ENCODE results near the gene NSUN6.
"Not testable (repeated sequence)": the region's sequence is repeated elsewhere in the genome, so short reads cannot be mapped to it uniquely, and the experiment has no call there.

NSUN6 gene

DNA sequence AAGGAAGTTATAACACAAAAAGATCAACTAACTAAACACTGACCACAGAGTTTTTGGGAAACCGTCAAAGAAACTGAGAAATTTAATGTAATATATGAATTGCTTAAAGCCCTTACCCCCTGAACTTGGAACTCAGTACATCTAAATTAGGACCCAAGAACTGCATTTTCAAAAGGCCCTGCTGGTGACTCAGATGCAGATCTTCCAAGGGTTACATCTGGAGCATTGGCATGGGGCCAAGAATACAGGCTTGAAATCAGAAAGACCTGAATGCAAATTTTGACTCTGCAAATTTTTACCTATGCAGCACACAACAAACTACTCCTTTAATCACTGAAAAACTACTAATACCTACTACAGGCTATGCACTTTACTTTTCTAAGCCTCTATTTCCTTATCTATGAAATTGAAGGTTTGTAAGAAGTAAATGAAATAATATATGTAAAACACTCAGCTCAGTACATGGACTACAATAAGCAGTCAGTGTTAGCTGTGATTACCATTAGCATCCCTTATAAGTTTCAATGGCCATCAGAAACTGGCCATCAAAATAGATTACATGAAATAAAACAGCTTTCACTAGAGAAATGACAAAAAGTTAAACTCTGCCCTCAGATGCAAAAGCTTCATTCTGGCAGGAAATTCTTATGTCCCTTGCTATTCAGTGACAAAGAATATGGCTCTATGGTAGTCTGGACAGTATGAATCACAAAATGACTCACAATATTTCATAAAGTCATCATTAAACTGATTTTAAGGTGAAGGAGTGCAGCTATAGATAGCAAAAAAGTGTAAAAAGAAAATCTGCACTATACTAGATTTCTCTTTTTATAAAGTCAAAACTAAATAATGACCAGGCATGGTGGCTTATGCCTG lies 43.6 kb downstream of the NSUN6 start:
- peak; percentile 64 for DNase-seq (ENCODE audit: low spot score)

DNA sequence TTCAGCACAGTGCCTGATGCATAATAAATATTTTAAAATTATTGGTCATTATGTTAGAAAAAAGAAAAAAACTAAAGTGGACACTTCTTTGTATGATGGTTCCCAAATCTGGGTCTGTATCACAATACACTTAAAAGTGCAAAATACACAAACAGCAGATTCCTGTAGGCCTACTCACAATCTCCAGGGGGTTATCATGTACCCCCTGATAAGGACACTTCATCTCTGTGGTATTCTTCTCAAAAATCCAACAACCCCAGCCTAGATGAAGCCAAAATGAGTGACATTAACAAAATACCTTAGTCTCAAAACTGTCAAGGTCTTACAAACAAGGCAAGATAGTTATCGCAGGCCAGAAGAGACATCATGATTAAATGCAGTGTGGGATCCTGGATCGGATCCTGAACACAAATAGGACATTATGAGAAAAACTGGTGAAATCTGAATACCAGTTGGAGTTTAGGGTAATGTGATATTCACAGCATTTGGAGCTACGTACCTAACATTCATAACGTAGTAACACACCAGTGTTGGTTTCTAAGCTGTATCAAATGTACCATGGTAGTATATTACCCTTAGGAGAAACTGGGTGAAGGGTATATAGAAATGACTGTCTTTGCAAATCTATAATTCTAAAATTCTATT lies 45.2 kb downstream of the NSUN6 start:
- DNase-seq (ENCODE audit: low spot score): no peak

- DNase-seq (ENCODE audit: low spot score): no peak
These were observed 50.1 kb downstream of the NSUN6 start for GRCh38 chr10:18601321-18601720.

GRCh38 chr10:18599392-18599791 lies 52.0 kb downstream of the NSUN6 start:
- no peak for DNase-seq (ENCODE audit: low spot score)

- peak; percentile 14 for DNase-seq (ENCODE audit: low spot score)
These were observed 56.7 kb downstream of the NSUN6 start for GRCh38 chr10:18594574-18595156.

DNA sequence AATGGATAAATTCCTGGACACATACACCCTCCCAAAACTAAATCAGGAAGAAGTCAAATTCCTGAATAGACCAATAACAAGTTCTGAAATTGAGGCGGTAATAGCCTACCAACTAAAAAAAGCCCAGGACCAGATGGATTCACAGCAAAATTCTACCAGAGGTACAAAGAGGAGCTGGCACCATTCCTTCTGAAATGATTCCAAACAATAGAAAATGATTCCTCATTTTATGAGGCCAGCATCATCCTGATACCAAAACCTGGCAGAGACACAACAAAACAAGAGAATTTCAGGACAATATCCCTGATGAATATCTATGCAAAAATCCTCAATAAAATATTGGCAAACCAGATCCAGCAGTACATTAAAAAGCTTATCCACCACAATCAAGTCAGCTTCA lies 60.2 kb downstream of the NSUN6 start:
- not testable (repeated sequence) for DNase-seq (ENCODE audit: low spot score)

GRCh38 chr10:18586637-18587036 lies 64.8 kb downstream of the NSUN6 start:
- DNase-seq (ENCODE audit: low spot score): not testable (repeated sequence)

GRCh38 chr10:18583575-18584270 lies 67.7 kb downstream of the NSUN6 start:
- DNase-seq (ENCODE audit: low spot score): peak; percentile 50

GRCh38 chr10:18582803-18583202 lies 68.6 kb downstream of the NSUN6 start:
- no peak for DNase-seq (ENCODE audit: low spot score)

DNA sequence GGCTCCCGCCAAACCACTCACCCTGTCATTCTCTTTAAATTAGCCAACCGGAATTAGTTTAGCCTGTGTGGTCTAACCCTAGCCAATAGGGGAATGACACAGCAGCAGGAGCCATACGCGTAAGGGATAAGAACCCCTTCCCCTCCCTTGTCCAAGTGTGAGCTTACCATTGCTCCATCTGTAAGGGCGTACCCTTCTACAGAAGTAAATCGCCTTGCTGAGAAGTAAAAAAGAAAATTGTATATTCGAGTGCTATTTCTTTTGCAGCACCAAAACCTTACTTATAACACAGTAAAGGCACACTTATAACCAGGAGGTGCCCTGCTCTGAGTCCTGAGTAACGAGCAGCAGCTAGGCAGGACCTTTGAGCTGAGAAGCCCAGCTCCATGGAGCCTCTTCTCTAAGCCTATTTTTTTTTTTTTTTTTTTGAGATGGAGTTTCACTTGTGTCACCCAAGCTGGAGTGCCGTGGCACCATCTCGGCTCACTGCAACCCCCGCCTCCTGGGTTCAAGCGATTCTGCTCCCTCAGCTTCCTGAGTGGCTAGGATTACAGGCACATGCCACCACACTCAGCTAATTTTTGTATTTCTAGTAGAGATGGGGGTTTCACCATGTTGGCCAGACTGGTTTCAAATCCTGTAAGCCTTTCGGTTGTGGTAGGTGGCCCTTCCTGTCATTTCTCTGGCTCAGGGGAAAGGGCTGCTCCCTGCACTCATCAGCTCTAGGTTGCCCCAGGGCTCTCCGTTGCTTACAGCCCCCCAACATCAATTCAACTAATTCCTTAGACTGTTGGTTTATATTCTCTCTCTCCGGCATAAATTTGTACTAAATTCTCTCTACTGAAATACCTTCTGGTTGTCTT lies 73.3 kb downstream of the NSUN6 start:
- no peak for DNase-seq (ENCODE audit: low spot score)

DNA sequence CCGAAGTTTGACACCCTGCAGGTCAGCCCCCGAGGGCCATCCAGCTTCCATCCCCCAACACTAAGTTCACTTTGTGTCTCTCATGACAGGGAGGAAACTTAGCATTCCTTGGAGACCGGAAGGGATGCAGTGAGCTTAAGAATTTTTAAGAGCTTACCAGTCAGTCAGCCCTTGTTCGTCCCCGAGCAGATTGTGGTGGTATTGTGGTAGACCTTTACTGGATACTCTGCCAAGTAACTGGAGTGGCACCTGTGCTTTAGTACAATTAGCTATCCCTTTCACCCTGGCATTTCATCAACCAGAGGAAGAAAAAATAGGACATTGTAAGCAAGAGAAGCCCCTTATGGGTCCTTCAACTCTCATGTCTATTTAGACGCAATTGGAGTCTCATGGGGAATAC lies 74.8 kb downstream of the NSUN6 start:
- no peak for DNase-seq (ENCODE audit: low spot score)

- DNase-seq (ENCODE audit: low spot score): no peak
These were observed 78.3 kb downstream of the NSUN6 start for GRCh38 chr10:18572959-18573561.

DNA sequence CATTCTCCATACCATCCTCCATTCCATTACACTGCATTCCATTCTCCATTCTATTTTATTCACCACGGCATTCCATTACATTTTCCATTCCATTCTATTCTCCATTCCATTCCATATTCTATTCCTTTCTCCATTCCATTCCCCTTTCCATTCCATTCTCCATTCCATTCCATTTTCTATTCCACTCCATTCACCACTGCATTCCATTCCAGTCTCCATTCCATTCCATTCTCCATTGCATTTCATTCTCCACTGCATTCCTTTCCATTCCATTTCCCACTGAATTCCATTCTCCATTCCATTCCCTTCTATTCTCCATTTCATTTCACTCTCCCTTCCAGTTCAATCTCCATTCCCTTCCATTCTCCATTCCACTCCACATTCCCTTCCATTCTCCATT lies 79.6 kb downstream of the NSUN6 start:
- no peak for DNase-seq (ENCODE audit: low spot score)

DNA sequence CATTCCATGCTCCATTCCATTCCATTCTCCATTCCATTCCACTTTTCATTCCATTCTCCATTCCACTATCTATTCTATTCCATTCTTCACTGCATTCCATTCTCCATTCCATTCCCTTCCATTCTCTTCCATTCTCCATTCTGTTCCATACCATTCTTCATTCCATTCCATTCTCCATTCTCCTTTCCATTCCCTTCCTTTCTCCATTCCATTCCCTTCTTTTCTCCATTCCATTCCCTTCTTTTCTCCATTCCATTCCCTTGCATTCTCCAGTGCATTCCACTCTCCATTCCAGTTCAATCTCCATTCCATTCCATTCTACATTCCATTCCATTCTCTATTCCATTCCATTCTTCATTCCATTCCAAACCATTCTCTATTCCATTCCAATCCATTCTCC lies 80.3 kb downstream of the NSUN6 start:
- DNase-seq (ENCODE audit: low spot score): no peak

- DNase-seq (ENCODE audit: low spot score): not testable (repeated sequence)
These were observed 81.0 kb downstream of the NSUN6 start for GRCh38 chr10:18570386-18570785.

DNA sequence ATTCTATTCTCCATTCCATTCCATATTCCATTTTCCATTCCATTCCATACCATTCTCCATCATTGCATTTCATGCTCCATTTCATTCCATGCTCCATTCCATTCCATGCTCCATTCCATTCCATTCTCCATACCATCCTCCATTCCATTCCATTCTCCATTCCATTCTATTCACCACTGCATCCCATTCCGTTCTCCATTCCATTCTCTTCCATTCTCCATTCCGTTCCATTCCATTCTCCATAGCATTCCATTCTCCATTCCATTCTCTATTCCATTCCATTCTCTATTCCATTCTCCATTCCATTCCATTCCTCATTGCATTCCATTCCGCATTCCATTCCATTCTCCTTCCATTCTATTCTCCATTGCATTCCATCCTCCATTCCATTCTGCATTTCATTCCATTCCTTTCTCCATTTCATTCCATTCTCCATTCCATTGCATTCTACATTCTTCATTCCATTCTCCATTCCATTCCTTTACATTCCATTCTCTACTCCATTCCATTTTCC lies 84.0 kb downstream of the NSUN6 start:
- no peak for DNase-seq (ENCODE audit: low spot score)

- DNase-seq (ENCODE audit: low spot score): no peak
These were observed 85.2 kb downstream of the NSUN6 start for GRCh38 chr10:18566177-18566576.

- DNase-seq (ENCODE audit: low spot score): no peak
These were observed 86.4 kb downstream of the NSUN6 start for GRCh38 chr10:18565006-18565405.

DNA sequence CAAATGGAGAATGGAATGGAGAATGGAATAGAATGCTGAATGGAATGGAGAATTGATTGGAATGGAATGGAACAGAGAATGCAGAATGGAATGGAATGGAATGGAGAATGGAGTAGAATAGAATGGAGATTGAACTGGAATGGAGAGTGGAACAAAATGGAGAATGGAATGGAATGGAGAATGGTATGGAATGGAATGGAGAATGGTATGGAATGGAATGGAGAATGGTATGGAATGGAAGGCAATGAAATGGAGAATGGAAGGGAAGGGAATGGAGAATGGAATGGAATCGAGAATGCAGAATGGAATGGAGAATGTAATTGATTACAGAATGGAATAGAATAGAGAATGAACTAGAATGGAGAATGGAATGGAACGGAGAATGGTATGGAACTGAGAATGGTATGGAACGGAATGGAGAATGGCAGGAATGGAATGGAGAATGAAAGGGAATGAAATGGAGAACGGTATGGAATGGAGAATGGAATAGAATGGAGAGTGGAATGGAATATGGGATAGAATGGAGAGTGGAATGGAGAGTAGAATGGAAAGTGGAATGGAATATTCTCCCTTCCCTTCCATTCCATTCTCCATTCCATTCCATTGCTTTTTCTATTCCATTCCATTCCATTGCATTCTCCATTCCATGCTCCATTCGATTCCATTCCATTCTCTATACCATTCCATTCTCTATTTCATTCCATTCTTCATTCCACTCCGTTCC lies 88.2 kb downstream of the NSUN6 start:
- no peak for DNase-seq (ENCODE audit: low spot score)

- no peak for DNase-seq (ENCODE audit: low spot score)
These were observed 89.4 kb downstream of the NSUN6 start for GRCh38 chr10:18561861-18562551.

Data from RKO (cell line).